A549 treated with ZK216348 at 1 μM for 4 hours (cell line): ENCODE measurements around the gene FAM222A. TPM values are rescaled to one million over a fixed set of nuclear protein-coding genes. Genes with fewer than 3 reads are reported as not detected.

ENCODE experiments used
- total RNA-seq: library from RNA; stranded (reverse); fragments of 200-300 nt; extraction: Qiagen RNA extraction; gene quantifications from 5 replicates; pipeline ENCODE4 v1.2.3, GENCODE V29; 2022; ENCODE audit warnings: low read depth

The FAM222A gene
- total RNA-seq, result 3.5 to 6.9 TPM (median 5.2 TPM) in 5 replicates

DNA sequence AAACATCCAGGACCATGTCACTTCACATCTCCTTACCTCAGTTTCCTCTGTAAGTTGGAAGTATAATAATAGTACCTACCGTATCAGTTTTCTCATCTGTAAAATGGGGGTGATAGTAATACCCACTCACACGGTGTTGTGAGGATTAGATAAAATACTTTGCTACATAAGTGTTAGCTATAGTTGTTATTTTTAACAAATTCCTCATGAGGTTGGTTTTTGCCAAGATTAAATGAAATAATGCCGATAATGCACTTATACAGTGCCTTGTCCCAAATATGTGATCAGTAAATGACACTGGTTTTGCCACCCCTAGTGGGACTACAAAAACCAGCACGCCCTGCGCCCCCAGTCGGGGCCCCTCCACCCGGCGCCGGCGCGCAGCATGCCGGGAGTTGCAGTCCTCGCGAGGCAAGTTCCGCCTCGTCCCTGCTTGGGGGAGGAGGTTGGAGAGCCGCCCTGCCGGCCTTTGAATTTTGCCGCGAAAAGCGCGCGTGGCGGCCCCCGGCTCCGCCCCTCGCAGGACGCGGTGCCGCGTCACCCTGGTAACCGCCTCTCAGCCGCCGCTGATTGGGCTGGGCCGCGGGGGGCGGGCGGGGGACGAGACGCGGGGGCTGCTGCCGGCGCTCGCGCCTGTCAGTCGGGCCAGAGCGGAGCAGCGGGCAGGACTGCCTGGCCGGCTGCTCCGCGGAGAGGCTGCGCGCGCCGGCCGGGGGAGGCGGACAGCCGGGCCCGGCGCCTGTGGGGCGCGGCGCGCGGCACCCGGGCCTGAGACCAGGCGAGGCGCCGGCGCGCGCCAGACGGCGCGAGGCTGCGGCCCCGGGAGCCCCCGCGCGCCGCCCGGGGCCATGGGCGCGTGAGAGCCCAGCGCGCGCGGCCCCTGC is at the start of gene FAM222A:
TSS of gene FAM222A (plus strand) at position 639 of the 884 bp plus-strand sequence. CDS start 30,322 bp downstream, outside the sequence.

Other genes starting within 250 kb of the FAM222A start
- 41.8 to 53.6 TPM (median 47.6 TPM) in 5 replicates for gene KCTD10, start 236.5 kb upstream of the FAM222A start, total RNA-seq
- gene UBE3B, start 236.2 kb upstream of the FAM222A start, total RNA-seq, result 12.5 to 15.5 TPM (median 15.2 TPM) in 5 replicates
- 24.6 to 29.0 TPM (median 25.3 TPM) in 5 replicates for gene MMAB, start 140.3 kb upstream of the FAM222A start, total RNA-seq
- gene MVK, start 140.0 kb upstream of the FAM222A start, total RNA-seq, result 6.0 to 10.6 TPM (median 7.3 TPM) in 5 replicates
- 0.07 to 0.18 TPM (median 0.09 TPM) in 5 replicates for gene TRPV4, start 119.6 kb downstream of the FAM222A start, total RNA-seq
- gene GLTP, start 166.7 kb downstream of the FAM222A start, total RNA-seq, result 17.9 to 22.8 TPM (median 21.2 TPM) in 5 replicates
- gene TCHP, start 186.4 kb downstream of the FAM222A start, total RNA-seq, result 16.3 to 20.3 TPM (median 17.8 TPM) in 5 replicates